Measurements from ENCODE around the gene TTC33.

The TTC33 gene

DNA sequence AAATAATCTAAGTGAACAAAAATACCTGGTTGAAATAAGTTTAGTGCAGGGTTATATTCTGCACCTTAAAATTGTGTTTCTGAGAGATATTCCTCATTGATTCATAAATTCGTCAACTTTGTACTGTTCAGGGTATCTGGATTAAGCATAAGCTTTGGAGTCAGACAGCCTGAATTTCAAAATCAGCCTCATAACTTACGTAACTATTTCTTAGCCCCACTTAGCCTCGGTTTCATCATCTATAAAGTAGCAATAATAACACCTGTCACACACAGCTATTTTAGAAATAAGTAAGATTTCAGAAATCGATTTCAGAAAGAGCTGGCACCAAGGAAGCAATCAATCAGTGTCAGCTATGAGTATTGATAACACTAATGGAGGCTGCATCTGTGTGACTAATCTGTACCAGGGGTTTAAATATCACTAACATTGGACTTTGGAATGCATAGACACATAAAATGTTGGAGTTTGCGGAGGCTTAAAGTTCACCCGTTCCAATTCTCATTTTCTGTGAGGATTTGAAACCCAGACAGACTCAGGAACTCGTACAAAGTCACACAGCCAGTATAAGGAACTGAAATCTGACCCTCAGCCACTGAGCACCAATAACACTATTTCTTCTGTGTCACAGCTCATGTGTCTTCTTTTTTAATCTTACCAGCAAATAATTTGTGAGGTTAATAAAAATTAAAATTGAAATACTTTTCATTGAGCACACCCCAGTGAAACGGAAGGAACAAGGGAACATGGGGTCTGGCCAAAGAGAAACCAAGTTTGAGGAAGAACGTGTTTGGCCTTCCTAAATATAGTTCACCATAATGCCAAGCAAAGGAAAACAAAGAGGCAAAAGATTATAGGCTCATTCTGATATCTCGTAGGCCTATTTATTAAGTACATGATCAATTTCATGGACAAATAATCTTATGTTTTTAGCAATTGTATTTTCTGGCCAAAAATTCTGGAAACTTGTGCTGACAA lies 270.5 kb downstream of the TTC33 start:
- peak; percentile 39 for DNase-seq (ENCODE audit: low read depth)

DNA sequence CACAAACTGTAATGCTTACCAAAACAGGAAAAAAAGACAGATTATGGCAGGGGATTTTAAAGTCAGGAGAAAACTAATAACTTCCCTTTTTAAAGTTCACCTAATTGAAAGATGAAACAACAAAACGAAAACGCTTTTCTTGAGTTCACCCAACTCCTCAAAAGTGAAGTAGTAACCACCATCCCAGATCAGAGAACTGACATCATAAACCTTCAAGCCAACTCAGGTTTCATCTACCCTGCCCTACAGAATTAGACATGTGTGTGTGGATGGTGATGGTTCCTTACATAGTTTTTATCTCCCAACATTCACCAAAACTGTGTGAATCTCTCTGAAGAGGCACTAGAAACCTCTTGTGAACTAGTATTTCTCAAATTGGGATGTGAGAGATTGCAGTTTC lies 271.3 kb downstream of the TTC33 start:
- no peak for DNase-seq (ENCODE audit: low read depth)

DNA sequence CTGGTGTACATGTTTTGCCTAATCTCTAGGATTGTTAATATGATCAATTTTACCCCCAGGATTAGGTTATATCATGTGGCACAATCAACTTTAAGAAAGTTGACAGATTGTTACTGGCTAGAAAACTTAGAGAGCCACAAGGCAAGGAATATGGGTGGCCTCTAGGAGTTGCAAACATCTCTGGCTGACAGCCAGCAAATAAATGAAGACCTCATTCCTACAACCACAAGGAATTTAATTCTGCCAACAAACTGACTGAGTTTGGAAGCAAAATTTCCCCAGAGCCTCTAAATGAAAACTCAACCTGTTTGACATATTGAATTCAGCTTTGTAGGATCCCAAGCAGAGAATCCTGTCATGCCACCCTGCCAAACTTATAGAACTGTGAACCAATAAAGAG lies 272.4 kb downstream of the TTC33 start:
- DNase-seq (ENCODE audit: low read depth), result peak; percentile 25

DNA sequence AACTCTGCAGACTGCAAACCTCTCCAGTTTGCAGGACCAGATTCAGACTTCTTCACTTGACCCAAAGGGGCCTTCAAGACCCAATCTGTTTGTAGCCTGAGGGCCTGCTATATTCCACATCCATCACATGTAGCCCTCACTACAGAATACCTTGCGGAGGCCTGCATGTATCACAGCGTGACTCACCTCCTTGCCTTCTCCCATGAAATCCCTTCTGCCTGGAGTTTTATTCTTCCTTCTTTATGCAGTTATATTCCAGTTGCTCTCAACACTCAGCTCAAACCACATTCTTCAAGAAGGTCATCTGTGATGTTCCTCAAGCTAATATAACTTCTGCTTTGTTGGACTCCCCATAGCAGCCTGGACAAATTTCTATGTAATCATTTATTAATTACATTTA lies 274.5 kb downstream of the TTC33 start:
- peak; percentile 59 for DNase-seq (ENCODE audit: low read depth)

DNA sequence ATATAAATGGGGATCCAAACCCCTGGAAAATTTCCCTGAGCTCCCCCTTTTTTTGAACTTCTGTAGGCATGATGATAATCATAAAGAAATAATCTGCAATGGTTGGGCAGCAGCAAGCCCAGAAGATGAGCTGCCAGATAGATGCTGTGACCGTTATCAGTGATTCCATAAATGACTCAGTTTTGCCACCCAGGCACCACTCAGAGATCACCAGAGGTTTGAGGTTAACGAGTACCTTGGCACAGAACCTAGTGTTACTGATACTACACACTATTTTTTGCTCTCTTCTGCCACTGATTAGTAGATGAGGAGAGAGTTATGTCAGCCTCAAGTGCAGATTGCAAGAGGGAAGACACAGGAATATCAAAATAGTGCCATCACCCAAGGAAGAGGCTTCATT lies 275.4 kb downstream of the TTC33 start:
- peak; percentile 27 for DNase-seq (ENCODE audit: low read depth)

DNA sequence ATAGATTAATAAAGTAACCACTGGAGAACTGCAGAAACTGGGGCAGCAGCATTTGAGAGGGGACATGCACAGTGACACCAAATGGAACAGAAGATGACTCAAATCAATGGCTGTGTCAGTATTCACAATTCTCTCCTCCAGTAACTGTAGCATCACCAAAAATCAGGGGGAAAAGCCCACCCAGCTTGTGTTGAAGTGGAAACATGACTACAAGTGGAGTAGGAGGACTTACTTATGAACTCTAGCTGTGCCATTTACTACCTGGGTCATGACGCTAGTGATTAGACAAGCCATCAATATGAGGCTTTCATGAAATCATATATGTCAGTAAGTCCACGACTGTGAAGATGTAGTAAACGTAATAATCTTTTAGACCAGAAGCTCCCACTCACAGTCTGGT lies 275.8 kb downstream of the TTC33 start:
- no peak for DNase-seq (ENCODE audit: low read depth)

DNA sequence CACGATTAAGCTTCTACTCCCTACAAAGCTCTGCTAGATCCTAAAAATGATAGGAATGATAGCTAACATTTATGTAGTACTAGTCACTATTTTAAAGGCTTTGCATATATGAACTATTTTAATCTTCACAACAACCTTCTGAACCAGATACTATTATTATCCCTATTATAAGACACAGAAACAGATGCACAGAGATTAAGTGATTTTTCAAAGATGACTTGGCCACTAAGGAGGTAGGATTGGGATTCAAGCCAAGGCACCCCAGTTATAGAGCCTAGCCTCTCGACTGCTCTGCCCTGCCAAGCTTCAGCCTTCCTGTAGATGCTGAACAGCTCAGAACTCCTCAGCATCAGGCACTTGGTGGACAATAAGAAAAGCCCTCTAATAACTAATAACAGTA lies 277.0 kb downstream of the TTC33 start:
- no peak for DNase-seq (ENCODE audit: low read depth)

DNA sequence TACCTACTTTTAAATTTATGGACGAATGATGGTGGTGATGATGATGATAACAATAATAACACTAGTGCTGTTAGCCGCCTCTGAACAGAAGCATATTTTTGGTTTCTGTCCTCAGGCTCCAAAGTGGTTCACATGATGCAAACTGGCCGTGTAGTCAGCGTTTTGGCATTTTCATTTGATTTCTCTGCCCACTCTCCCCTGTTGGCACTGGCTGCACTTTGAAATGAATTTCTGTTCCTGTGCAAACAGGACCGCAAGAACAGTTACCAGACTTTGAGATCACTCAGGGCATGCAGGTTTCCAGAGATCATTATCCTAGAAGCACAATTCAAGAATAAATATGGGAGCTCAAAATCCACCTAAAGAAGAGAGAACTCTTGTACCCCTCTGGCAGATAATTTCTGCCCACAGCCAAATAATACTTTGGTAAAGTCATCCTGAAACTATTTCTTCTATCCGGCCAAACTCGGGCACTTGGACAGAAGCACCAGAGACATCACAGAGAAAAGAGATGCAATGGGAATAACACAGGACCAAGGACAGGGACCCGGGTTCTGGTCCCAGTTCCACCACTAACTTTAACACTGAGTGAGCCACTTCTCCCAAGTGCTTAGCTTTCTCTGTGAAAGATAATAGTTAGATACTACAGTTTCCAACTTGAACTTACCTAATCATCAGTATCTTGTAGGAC lies 277.8 kb downstream of the TTC33 start:
- peak; percentile 19 for DNase-seq (ENCODE audit: low read depth)

DNA sequence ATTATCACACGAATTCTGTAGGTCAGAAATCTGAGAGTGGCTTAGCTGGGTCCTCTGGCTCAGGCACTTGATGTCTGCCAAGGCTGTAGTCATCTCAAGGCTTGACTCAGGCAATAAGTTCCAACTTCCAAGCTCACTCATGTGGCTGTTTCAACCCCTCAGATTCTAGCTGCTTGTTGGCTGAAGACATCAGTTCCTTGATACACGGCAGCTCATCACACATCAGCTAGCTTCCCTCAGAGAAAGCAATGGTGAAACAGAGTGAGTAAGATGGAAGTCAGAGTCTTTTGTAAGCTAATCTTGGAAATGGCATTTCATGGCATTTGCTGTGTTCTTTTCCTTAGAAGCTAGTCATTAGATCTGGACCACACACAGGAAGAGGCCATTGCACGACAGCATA lies 280.2 kb downstream of the TTC33 start:
- peak; percentile 32 for DNase-seq (ENCODE audit: low read depth)

DNA sequence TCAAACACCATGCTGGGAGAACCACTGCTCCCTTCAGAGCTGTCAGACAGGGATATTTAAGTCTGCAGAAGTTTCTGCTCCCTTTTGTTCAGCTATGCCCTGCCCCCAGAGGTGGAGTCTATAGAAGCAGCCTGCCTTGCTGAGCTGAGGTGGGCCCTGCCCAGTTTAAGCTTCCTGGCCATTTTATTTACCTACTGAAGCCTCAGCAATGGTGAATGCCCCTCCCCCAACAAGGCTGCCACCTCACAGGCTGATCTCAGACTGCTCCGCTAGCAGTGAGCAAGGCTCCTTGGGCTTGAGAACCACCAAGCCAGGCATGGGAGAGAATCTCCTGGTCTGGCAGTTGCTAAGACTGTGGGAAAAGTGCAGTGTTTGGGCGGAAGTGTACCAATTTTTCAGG lies 281.5 kb downstream of the TTC33 start:
- DNase-seq (ENCODE audit: low read depth), result no peak

DNA sequence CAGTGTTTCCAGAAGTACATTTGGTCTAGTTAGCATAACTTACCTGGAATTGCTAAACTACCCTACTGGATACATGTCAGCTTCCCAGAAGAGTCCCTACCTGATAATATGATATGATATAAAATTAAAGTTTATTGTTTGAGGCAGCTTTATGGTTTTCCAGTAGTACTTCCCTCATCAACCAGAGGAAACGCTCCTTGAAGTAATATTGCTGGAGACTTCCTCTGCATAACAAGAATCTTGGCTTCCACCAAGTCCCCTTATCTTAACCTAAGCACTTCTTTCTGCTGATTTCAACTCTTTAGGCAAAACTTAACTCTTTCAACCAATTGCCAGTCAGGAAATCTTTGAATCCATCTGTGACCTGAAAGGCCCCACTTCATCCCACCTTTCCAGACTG lies 290.3 kb downstream of the TTC33 start:
- no peak for DNase-seq (ENCODE audit: low read depth)

DNA sequence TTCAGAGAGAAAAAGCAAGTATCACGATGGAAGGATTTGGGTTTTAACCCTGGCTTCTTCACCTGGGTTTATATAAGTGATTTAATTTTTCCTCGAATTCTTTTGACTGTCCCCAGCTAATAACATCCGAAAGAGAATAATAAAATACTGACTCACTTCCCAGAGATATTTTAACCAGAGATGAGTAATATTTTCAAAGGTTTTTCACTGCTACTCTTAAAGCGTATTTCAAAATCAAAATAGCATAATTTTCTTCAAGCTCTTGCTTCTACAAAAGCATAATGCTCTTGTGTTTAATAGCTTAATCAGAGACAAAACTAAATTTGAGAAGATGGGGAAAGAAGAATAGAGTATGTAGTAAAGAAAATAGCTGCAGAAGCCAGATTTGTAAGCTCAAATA lies 291.2 kb downstream of the TTC33 start:
- no peak for DNase-seq (ENCODE audit: low read depth)

All from amniotic epithelial cell (primary cell).